IPS-15b (cell line): ENCODE data around the gene HOXC12.

Experiments used
- H3K27me3 ChIP-seq: one replicate; pipeline ENCODE4 v1.6.1; 2013; ENCODE audit warnings: low read length; ENCODE audit not compliant: control insufficient read depth, insufficient read depth
- H3K36me3 ChIP-seq: one replicate; pipeline ENCODE4 v1.6.1; 2013; ENCODE audit warnings: low read length; ENCODE audit not compliant: control insufficient read depth, insufficient read depth
- H3K4me1 ChIP-seq: one replicate; pipeline ENCODE4 v1.6.1; 2013; ENCODE audit warnings: mild to moderate bottlenecking, low read length; ENCODE audit not compliant: control insufficient read depth, insufficient read depth
- H3K4me3 ChIP-seq: one replicate; pipeline ENCODE4 v1.5.1; 2013; ENCODE audit warnings: low read depth, low read length
- H3K9ac ChIP-seq: one replicate; pipeline ENCODE4 v1.6.1; 2013; ENCODE audit warnings: low read depth, mild to moderate bottlenecking, low read length
- H3K9me3 ChIP-seq: one replicate; pipeline ENCODE4 v1.6.1; 2013; ENCODE audit warnings: mild to moderate bottlenecking, low read length; ENCODE audit not compliant: control insufficient read depth, insufficient read depth

HOXC12 gene

DNA sequence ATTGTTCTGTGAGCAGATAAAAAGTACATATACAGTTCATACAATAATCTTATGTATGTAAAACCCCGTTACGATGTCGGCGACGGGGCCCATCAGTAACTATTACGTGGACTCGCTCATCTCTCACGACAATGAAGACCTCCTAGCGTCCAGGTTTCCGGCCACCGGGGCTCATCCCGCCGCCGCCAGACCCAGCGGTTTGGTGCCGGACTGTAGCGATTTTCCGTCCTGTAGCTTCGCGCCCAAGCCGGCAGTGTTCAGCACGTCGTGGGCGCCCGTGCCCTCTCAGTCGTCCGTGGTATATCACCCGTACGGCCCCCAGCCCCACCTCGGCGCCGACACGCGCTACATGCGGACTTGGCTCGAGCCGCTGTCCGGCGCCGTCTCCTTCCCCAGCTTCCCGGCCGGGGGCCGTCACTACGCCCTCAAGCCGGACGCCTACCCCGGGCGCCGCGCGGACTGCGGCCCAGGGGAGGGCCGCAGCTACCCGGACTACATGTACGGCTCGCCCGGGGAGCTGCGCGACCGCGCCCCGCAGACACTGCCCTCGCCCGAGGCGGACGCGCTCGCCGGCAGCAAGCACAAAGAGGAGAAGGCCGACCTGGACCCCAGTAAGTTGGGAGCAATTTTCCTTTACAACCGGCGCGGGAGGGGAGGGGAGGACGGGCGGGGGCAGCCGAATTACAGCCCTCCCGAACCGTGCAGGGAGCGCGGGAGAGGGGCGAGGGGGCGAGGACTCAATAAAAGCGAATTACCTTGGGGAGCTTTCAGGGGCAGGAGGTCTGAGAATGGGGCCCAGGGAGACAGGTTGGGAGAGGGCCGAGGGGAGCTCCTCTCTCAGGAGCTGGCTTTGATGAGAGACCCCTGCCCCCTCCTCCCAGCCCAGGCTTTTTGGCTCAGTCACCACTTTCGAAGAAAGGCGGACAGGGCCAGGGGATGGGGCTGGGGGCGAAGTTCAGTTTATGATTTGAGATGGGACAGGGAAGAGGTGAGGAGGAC is 45.7 kb downstream of the HOXC12 start, which contains the start of gene HOXC9:
Gene HOXC9 (plus strand): TSS at position 46 of the 999 bp plus-strand sequence. CDS start 28 bp downstream, at position 74.
- Histone ChIP-seq H3K9me3 (no peaks in the 10 kb centered on the region), H3K27me3 (peaks cover 100% of the 10 kb centered on the region), H3K9ac (no peak within 1 kb of the TSS), H3K4me3 (peak within 1 kb of the TSS; percentile 32), H3K4me1 (no peaks in the 10 kb centered on the region), H3K36me3 (no peaks in the 10 kb centered on the region)

DNA sequence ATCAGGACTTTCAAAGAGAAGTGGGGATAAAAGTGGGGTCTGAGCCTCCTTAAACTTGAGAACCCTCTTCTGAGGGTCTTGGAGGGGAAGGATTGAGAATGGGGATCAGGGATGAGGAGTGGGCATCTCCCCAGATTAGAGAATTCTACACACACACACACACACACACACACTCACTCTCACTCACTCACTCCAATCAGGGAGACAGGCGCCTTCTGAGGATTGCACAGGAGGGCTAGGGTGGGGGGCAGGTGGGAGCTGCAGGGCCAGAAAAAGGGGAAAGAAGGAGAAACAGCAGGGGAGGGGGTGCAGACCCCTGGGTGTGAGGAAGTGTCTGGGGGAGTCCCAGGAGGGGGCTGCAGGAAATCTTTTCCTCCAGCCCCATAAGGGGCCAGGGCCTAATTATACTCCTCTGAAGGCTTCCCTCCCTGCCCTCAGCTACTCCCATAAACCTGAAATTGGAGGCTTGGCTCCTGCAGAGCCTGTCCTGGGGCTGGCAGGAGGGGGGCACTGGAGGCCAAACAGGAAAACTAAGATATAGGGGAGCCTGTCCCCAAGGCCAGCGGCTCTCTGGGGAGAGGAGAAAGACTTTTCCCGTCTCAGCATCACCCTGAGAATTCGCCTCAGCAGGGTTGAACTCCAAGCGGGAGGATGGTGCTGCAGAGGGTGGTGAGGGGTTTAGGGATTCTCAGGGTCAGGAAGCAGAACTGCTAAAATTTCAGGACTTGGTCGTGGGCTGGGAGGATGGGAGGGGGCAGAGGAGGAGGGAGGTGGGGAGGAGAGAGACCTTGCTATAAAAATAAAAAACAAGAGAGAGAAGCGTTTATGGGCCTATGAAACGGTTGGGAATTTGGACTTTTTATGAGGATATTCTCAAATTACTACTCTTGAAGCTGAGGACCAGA is 46.8 kb downstream of the HOXC12 start:
- no peak overlapping the region for H3K9ac ChIP-seq
- H3K4me1 ChIP-seq, result no peaks in the 10 kb centered on the region
- H3K9me3 ChIP-seq, result no peaks in the 10 kb centered on the region
- H3K4me3 ChIP-seq, result no peak overlapping the region
- H3K27me3 ChIP-seq, result peaks cover 100% of the 10 kb centered on the region
- no peaks in the 10 kb centered on the region for H3K36me3 ChIP-seq

DNA sequence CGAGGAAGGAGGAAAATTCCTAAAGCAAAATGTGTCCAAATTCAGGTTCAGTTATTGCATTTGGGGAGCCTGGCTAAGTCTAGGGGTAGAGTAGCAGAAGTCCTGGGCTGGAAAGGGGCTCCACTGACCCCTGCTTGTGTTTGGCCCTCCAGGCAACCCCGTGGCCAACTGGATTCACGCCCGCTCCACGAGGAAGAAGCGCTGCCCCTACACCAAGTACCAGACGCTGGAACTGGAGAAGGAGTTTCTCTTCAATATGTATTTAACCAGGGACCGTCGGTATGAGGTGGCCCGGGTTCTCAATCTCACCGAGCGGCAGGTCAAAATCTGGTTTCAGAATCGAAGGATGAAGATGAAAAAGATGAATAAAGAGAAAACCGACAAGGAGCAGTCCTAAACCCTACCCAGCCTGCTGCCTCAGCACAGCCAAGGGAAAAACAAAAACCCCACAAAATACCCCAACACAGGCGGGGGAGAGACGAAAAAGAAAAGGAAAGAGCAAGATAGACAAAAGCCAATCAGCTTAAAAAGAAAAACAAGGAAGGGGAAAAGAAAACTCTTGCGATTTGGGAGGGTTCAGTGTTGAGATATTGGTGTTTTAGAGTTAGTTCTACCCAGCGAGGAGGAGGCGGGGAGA is 47.7 kb downstream of the HOXC12 start:
- Histone ChIP-seq H3K9ac (no peak overlapping the region), H3K4me1 (no peaks in the 10 kb centered on the region)

DNA sequence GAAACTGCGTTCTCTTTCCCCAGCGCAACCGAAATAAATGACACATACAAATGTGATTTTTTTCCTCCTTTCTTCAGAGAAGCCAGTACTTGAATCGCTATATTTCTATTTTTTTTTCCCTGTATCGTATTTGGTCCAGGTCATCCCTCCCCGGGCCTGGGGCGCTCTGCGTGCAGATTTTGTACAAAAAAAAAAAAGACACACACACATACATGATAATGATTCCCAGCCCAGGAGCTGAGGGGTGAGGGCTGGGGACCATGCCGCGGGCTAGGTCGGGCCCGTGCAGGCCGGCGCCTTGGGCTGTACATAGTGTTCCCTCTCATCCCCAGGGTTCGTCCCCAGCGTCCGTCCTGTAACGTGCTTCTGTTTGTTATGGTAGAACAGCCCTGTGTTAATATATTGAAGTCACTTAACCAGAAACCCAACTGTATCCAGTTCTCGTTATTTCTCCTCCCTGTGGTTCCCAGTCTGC is 48.2 kb downstream of the HOXC12 start:
- peaks cover 100% of the 10 kb centered on the region for H3K27me3 ChIP-seq
- H3K4me1 ChIP-seq, result no peaks in the 10 kb centered on the region
- no peaks in the 10 kb centered on the region for H3K36me3 ChIP-seq
- H3K9me3 ChIP-seq, result no peaks in the 10 kb centered on the region
- no peak overlapping the region for H3K4me3 ChIP-seq
- H3K9ac ChIP-seq, result no peak overlapping the region

More for the DNA sequence above, 47.7 kb downstream of the HOXC12 start:
- no peaks in the 10 kb centered on the region for H3K36me3 ChIP-seq
- peaks cover 100% of the 10 kb centered on the region for H3K27me3 ChIP-seq
- no peaks in the 10 kb centered on the region for H3K9me3 ChIP-seq
- peak overlapping the region; percentile 5 for H3K4me3 ChIP-seq

DNA sequence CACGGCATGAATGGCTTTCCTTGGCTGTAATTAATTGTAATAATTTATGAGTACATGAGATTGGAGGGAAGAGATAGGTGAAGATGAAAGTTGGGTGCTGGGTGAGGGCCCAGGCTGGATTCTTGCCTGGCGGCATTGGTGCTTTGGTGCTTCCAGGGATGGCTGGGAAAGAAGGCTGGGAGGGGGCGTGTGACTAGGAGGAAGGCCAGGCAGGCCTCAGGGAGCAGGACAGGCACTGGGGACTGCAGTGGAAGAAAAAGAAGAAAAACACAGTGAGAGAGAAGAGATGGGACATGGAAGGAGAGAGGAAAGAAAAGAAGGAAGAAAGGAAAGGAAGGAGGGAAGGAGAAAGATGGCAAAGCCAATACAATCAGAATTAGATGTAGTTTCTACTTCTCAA is 48.9 kb downstream of the HOXC12 start:
- H3K4me3 ChIP-seq, result no peak overlapping the region
- no peak overlapping the region for H3K9ac ChIP-seq
- no peaks in the 10 kb centered on the region for H3K9me3 ChIP-seq
- H3K36me3 ChIP-seq, result no peaks in the 10 kb centered on the region
- H3K27me3 ChIP-seq, result peaks cover 99% of the 10 kb centered on the region
- H3K4me1 ChIP-seq, result no peaks in the 10 kb centered on the region

DNA sequence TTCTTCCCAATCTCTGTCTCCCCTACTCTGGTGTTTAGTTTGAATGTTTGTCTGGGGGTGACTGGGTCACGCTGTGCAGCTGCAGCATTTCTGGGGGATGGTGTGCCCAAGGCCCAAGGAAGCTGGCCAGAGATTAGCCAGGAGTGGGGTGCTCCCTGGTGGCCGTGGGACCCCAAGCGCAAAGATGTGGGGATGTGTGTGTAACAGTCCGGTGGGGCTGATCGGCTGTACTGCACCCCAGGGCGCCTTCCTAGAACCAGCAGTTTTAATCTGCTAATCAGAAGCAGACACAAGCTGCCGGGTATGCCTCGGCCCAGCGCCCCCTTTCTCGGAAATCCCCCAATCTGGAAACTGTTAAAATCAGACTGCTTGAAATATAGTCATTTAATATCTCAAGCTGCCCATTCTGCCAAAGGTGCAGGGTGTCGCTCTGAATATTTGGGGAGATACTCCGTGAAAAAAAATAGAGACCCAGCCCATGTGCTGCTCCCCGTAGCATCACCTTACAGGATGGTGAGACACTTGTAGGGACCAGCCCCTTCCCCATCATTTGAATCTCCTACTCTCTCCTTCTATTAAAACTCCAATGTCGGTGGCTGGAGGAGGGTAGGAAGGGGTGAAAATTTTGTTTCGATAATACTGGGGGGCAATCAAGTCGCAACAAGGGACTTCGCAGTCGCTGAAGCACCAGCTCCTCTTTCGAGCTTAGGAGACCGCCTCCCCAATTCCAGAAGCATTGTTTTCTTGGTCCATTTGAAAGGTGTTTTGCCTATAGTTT is 49.5 kb downstream of the HOXC12 start:
- Histone ChIP-seq H3K4me3 (peak overlapping the region; percentile 8), H3K9me3 (no peaks in the 10 kb centered on the region), H3K36me3 (no peaks in the 10 kb centered on the region), H3K27me3 (peaks cover 95% of the 10 kb centered on the region), H3K9ac (no peak overlapping the region), H3K4me1 (no peaks in the 10 kb centered on the region)

DNA sequence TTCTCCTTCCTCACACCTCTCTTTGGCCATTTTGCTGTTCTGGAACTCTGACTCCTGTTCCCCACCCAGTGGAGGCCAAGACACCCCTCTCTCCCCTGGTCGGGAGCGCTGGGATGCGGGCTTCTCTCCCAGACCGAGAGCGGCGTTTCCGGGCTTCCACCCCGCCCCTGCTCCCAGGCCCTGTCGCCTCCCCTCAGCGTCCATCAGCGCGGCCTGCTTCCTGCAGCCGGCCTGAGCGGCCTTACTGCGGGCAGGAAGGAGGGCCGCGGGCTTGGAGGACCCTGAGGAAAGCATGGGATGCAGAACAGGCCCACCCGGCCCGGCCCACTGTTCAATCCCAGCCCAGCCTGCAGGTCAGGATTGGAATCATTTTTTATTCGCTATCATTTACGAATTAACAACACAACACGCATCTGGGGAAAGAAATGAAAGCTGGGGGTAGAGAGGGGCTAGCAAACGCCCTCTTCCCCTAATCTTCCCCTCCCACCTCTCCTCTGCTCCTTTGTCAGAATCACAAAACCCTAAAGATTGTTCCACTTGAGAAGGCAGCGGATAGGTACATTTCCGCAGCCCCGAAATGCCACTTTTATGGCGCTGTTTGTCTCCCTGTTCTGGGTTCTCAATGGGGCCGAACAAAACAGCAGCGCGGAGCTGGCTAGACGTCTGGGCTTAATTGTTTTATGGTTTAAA is 50.3 kb downstream of the HOXC12 start:
- no peak overlapping the region for H3K9ac ChIP-seq
- H3K4me1 ChIP-seq, result no peaks in the 10 kb centered on the region
- H3K4me3 ChIP-seq, result peak overlapping the region; percentile 18
- peaks cover 95% of the 10 kb centered on the region for H3K27me3 ChIP-seq
- H3K36me3 ChIP-seq, result no peaks in the 10 kb centered on the region
- no peaks in the 10 kb centered on the region for H3K9me3 ChIP-seq

DNA sequence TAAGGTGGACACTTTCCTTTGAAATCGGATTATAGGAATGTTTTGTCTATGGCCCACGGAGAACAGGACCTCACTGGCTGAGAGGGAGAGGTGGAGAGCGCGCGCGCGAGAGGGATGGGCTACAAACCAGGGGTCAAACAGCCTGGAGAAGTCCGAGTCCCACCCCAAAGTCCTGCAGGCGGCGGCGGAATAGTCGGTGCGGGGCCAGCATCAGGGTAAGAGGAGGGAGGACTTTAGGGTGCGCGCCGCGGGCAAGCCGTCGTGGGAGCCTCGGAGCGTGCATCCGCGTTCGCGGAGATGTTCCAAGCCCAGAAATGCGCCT is 50.8 kb downstream of the HOXC12 start:
- Histone ChIP-seq H3K9me3 (no peaks in the 10 kb centered on the region), H3K36me3 (no peaks in the 10 kb centered on the region), H3K4me1 (no peaks in the 10 kb centered on the region), H3K4me3 (peak overlapping the region; percentile 18), H3K27me3 (peaks cover 95% of the 10 kb centered on the region), H3K9ac (no peak overlapping the region)

DNA sequence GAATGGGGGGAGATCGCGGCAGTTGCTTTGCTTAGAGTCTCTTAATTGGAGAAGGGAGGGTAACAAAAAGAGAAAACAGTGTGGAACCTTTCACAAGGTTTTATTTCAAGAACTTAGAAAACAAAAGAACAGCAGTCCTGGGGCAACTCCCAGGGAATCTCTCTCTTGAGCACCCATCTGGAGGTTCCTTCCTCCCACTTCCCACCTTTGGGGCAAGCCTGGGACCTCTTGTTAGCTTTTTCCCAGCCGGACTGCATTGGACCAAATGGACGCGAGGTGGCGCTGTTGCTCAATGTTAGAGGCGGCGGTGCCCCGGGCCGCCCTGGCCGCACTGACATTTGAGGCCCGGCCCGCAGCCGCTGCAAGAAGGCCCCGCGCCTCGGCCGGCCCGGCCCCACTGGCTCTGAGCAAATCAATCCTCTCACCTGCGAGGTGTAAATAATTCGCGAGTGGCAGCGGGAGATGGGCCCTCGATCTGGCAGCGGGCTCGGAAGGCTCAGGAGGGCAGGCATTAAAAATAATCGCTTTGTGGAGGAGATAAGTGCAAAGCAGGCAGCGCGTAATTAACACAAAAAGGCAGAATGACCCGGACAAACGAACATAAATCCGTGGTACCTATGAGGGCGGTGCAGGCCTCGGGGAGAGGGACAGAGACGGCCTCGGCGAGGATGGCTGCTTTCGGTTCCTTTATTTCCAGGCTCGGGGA is 51.3 kb downstream of the HOXC12 start:
- Histone ChIP-seq H3K36me3 (no peaks in the 10 kb centered on the region), H3K9ac (no peak overlapping the region), H3K9me3 (no peaks in the 10 kb centered on the region), H3K4me1 (no peaks in the 10 kb centered on the region), H3K4me3 (peak overlapping the region; percentile 32), H3K27me3 (peaks cover 95% of the 10 kb centered on the region)

DNA sequence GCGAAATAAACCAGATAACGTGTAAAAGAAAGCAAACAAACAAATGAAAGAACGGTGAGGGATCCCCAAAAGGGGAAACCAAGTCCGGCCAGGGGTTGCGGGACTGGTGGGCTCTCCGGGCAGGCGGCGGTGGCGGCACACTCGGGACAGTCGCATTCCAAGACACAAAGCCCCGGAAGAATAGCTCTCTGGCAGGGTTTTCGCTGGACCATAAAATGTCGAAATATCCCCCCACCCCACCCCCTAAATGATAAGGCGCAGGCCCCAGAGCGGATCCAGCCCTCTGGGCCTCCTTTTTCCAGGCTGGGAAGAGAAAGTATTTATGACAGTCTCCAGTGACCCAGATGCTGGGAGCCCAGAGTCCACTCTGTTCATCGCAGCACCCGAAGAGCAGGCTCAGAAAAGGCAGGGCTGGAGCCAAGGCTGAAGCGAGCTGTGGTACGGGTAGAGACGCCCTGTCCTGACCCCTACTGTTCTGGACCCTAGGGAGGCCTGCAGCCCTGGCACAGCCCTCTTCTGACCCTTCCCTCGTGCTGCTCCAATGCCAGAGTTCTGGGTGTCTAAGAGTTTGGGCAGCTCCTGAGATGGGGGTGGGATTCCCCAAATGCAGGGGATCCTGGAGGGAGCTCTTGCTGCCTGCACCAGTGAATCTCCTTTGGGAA is 52.0 kb downstream of the HOXC12 start:
- H3K9me3 ChIP-seq, result no peaks in the 10 kb centered on the region
- H3K9ac ChIP-seq, result no peak overlapping the region
- no peaks in the 10 kb centered on the region for H3K36me3 ChIP-seq
- H3K4me3 ChIP-seq, result peak overlapping the region; percentile 32
- peaks cover 95% of the 10 kb centered on the region for H3K27me3 ChIP-seq
- H3K4me1 ChIP-seq, result no peaks in the 10 kb centered on the region
